Measurements from ENCODE around the gene TRH.
"Not testable (repeated sequence)": the region's sequence is repeated elsewhere in the genome, so short reads cannot be mapped to it uniquely, and the experiment has no call there.

Gene TRH

GRCh38 chr3:130002666-130003598 lies 28.4 kb downstream of the TRH start:
- H3K4me3 ChIP-seq (ENCODE audit: low read depth, low read length), result not testable (repeated sequence)

GRCh38 chr3:130010556-130010955 lies 36.0 kb downstream of the TRH start:
- H3K4me3 ChIP-seq (ENCODE audit: low read depth, low read length), result no peak overlapping the region

- not testable (repeated sequence) for H3K4me3 ChIP-seq (ENCODE audit: low read depth, low read length)
Observed at GRCh38 chr3:130012108-130012507, 37.6 kb downstream of the TRH start.

GRCh38 chr3:130013246-130013645 lies 38.7 kb downstream of the TRH start:
- not testable (repeated sequence) for H3K4me3 ChIP-seq (ENCODE audit: low read depth, low read length)

GRCh38 chr3:130014526-130014925 lies 40.0 kb downstream of the TRH start:
- no peak overlapping the region for H3K4me3 ChIP-seq (ENCODE audit: low read depth, low read length)

- H3K4me3 ChIP-seq (ENCODE audit: low read depth, low read length), result not testable (repeated sequence)
Observed at GRCh38 chr3:130017661-130018060, 43.1 kb downstream of the TRH start.

- H3K4me3 ChIP-seq (ENCODE audit: low read depth, low read length), result not testable (repeated sequence)
Observed at GRCh38 chr3:130026146-130026829, 51.8 kb downstream of the TRH start.

GRCh38 chr3:130027437-130027836 lies 52.9 kb downstream of the TRH start:
- H3K4me3 ChIP-seq (ENCODE audit: low read depth, low read length), result not testable (repeated sequence)
